Lung (tissue), 12 donors: Measurements from ENCODE around the gene EXOSC5. TPM values are rescaled to one million over a fixed set of nuclear protein-coding genes. Genes with fewer than 3 reads are reported as not detected.

ENCODE experiments used
- ATAC-seq: fragments of 200-7000 bp; cut with Tn5 transposase; one replicate; pipeline ENCODE4 v1.9.1; 2020; ENCODE audit warnings: moderate number of reproducible peaks; ENCODE audit not compliant: insufficient read depth, low FRiP score
- DNase-seq, 3 donors: peaks; one replicate each; pipeline ENCODE4 v3.0.0-alpha.2; 2013 to 2017
- H3K27ac ChIP-seq, 2 donors: one replicate each; pipeline ENCODE4 v1.5.1; 2013; ENCODE audit warnings: mild to moderate bottlenecking in 2 of 2, moderate library complexity in 2 of 2, control low read depth in 1 of 2, inconsistent platforms in 1 of 2, low read depth in 1 of 2, low read length in 1 of 2
- H3K27me3 ChIP-seq, 3 donors: one replicate each; pipeline ENCODE4 v1.5.1; 2013; ENCODE audit warnings: low read length in 2 of 3; ENCODE audit not compliant: control insufficient read depth in 3 of 3, insufficient read depth in 3 of 3
- H3K36me3 ChIP-seq, 4 donors: one replicate each; pipeline ENCODE4 v1.5.1; 2013; ENCODE audit warnings: low read length in 4 of 4, mild to moderate bottlenecking in 1 of 4, moderate library complexity in 1 of 4; ENCODE audit not compliant: control insufficient read depth in 4 of 4, insufficient read depth in 4 of 4
- H3K4me1 ChIP-seq, 5 donors: one replicate each; pipeline ENCODE4 v1.5.1; 2013; ENCODE audit warnings: low read length in 5 of 5, mild to moderate bottlenecking in 2 of 5, moderate library complexity in 1 of 5; ENCODE audit not compliant: control insufficient read depth in 5 of 5, insufficient read depth in 5 of 5
- H3K4me3 ChIP-seq: one replicate; pipeline ENCODE4 v1.5.1; 2013; ENCODE audit warnings: mild to moderate bottlenecking, control low read depth, moderate library complexity
- H3K9ac ChIP-seq, 2 donors: one replicate each; pipeline ENCODE4 v1.5.1; 2013; ENCODE audit warnings: low read length in 2 of 2, control low read depth in 1 of 2; ENCODE audit not compliant: insufficient read depth in 1 of 2
- H3K9me3 ChIP-seq, 4 donors: one replicate each; pipeline ENCODE4 v1.5.1; 2013; ENCODE audit warnings: low read length in 3 of 4, mild to moderate bottlenecking in 1 of 4, moderate library complexity in 1 of 4; ENCODE audit not compliant: control insufficient read depth in 4 of 4, insufficient read depth in 3 of 4
- WGBS, 2 donors: extraction: QIAGEN DNeasy Blood & Tissue Kit; methylation state at CpG; one replicate each; pipeline ENCODE4 v1.1.7; 2013; 5-methylcytosine and 5-hydroxymethylcytosine counted together
- polyA plus RNA-seq, 2 donors: library from polyadenylated mRNA; stranded (reverse); fragments of 200-250 nt; gene quantifications; one replicate each; pipeline ENCODE4 v1.2.1, GENCODE V29; 2013
- total RNA-seq, 2 donors: library from RNA; depleted of rRNA in 1 of 2; stranded (reverse); fragments of >200 nt in 1 of 2; gene quantifications; one replicate each; pipeline ENCODE4 v1.2.1, GENCODE V29; 2014 to 2021
- TF ChIP-seq, protein P1 (sequence below): IDR thresholded peaks from 2 replicates; pipeline ENCODE4 v1.5.1; 2012; ENCODE audit warnings: mild to moderate bottlenecking; ENCODE audit errors: control extremely low read depth, extremely low read depth
- donor health status: control.
- donor health status: control.
- donor health status: Bipolar disorder and iron deficiency.
- donor health status: healthy.
- donor health status: DM: yes; HTN: yes; CAD: no.

Gene EXOSC5
- total and polyA plus RNA-seq, 4 donors, result 6.3 to 34.4 (median 27.1) TPM

DNA sequence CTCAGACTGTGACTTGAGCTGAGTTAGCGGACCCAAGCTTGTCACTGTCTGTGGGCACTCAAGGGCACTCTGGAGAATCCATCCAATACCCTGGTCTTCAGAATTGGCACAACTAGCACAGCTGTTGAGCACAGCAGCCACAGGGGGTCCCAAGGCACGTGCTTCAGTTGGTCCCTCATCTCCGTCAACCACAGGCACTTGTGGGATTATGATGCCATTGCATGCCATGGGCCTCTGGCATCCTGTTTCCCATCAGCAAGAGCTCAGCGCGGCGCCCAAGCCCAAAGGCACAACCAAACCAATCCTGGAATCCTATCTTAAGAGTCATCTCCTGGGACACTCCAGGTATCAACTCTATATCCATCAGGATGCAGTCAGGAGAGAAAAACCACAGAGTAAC, 33.8 kb upstream of the EXOSC5 start:
- ATAC-seq, result no peak
- H3K4me1 ChIP-seq, result peaks cover 0 to 20% (median 13%) of the 10 kb centered on the region in 5 donors
- H3K36me3 ChIP-seq, result peaks cover 0 to 21% (median 13%) of the 10 kb centered on the region in 4 donors
- 70 to 88% methylated on average over 6 of the region's 6 CpGs for WGBS, 2 donors
- TF ChIP-seq, protein P1, sequence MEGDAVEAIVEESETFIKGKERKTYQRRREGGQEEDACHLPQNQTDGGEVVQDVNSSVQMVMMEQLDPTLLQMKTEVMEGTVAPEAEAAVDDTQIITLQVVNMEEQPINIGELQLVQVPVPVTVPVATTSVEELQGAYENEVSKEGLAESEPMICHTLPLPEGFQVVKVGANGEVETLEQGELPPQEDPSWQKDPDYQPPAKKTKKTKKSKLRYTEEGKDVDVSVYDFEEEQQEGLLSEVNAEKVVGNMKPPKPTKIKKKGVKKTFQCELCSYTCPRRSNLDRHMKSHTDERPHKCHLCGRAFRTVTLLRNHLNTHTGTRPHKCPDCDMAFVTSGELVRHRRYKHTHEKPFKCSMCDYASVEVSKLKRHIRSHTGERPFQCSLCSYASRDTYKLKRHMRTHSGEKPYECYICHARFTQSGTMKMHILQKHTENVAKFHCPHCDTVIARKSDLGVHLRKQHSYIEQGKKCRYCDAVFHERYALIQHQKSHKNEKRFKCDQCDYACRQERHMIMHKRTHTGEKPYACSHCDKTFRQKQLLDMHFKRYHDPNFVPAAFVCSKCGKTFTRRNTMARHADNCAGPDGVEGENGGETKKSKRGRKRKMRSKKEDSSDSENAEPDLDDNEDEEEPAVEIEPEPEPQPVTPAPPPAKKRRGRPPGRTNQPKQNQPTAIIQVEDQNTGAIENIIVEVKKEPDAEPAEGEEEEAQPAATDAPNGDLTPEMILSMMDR, result no peak
- H3K9me3 ChIP-seq, result peaks cover 0 to 3% (median 0%) of the 10 kb centered on the region in 4 donors
- H3K27me3 ChIP-seq, result no peaks in the 10 kb centered on the region
- H3K9ac ChIP-seq, result no peak overlapping the region
- no peak for DNase-seq
- H3K27ac ChIP-seq, result peak overlapping the region in 1 of 2 donors; percentile 89
- no peak overlapping the region for H3K4me3 ChIP-seq

DNA sequence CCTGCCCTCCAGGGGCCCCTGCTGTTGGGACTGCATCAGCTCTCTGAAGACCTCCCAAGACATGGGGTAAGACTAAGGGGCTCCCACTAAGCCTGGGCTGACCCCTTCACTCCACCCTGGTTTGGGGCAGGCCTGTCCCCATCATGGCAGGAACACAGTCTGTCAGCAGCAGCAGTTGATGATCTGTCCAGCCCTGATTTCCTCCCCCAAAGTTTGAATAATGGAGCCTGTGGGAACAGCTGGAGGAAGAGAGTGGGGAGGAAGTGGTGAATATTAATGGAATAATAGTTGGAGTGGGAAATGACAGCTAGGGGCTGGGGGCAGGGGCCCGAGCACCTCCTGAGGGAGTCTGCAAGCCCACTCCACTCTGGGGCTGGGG, 31.3 kb upstream of the EXOSC5 start:
- Histone ChIP-seq H3K27ac (peak overlapping the region; percentile 66 to 90), H3K4me1 (peaks cover 0 to 23% (median 13%) of the 10 kb centered on the region in 5 donors), H3K9ac (no peak overlapping the region), H3K9me3 (peaks cover 0 to 3% (median 0%) of the 10 kb centered on the region in 4 donors), H3K4me3 (no peak overlapping the region), H3K27me3 (no peaks in the 10 kb centered on the region), H3K36me3 (peaks cover 0 to 33% (median 13%) of the 10 kb centered on the region in 4 donors)
- DNase-seq (no peak), ATAC-seq (no peak)
- TF ChIP-seq, protein P1, result no peak
- WGBS, 2 donors, result 13 to 41% methylated on average over 1 of the region's 1 CpG

DNA sequence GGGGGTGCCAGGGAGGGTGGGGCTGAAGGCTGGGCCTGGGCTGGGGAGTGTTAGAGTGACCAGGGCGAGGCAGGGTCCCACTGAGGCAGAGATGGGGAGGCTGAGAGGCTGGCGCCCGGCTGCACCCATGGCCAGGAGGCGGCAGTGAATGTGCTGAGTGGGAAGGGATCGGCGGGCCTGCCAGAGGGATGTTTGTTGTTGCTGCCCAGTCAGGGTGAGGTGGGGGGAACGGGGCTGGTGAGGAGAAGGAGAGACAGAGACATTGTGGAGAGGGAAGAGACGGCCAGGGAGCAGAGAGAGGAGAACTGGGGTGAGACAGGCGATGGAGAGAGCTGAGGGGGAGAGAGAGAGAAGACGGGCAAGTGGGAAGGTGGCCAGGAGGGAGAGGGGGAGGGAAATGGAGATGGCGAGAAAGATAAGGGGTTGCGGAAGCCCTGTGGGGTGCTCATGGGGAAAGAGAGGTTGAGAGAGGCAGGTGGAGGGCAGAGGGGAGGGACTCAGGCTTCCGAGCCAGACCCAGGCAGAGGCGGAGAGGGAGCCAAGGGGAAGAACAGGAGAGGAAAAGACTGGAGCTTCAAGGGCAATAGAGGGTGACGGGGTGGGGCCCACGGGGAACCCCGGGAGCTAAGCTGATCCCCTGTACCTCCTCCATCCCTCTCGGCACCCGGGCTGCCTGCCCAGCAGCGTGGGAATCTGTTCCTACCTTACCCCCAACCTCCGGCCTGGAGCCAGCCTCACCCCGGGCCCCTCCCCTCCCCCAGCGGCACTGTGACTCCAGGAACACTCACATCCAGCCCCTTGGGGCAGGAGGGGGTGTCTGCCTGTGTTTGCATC, 30.7 kb upstream of the EXOSC5 start:
- ATAC-seq (peak; percentile 5), DNase-seq (peak; percentile 24 to 53 (median 32))
- peaks cover 0 to 3% (median 0%) of the 10 kb centered on the region in 4 donors for H3K9me3 ChIP-seq
- H3K4me1 ChIP-seq, result peaks cover 0 to 23% (median 13%) of the 10 kb centered on the region in 5 donors
- TF ChIP-seq, protein P1, result no peak
- H3K9ac ChIP-seq, result peak overlapping the region; percentile 13 to 33
- no peaks in the 10 kb centered on the region for H3K27me3 ChIP-seq
- H3K27ac ChIP-seq, result peak overlapping the region; percentile 66 to 90
- peaks cover 0 to 31% (median 11%) of the 10 kb centered on the region in 4 donors for H3K36me3 ChIP-seq
- no peak overlapping the region for H3K4me3 ChIP-seq
- WGBS, 2 donors, result 2 to 3% methylated on average over 19 to 23 of the region's 23 CpGs
